ENCODE data around the gene C11orf65. TPM values are rescaled to one million over a fixed set of nuclear protein-coding genes. Genes with fewer than 3 reads are reported as not detected.

C11orf65 gene
- total and polyA plus RNA-seq, 2 donors (not counting 1 experiment from before 2014, with no cell fraction given), result 0.25 to 1.4 TPM

DNA sequence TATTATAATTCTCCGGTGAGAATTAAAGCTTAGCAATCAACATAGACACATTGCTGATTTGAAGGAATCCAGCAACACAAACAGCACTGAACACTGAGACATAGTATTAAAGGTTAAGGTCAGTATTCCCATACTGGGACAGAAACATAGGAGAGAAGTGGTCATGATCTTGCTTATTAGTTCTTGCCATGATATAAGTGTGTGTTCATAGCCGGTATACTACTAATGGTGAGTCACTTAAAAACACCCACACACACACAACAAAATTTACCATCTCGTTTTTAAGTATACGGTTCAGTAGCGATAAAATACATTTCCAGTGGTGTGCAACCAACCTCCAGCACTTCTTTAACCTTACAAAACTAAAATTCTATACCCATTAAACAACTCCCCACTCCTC is 96.3 kb downstream of the C11orf65 start:
- Histone ChIP-seq H3K4me1 (ENCODE audit: control insufficient read depth in 2 of 2, insufficient read depth in 2 of 2, low read length in 2 of 2) (no peaks in the 10 kb centered on the region), H3K9ac (ENCODE audit: low read length) (no peak overlapping the region), H2AFZ (ENCODE audit: insufficient read depth, low read depth, low read length, poor library complexity, severe bottlenecking) (no peak overlapping the region), H3K27me3 (replicated peaks in 1 of 4; ENCODE audit: control extremely low read depth in 1 of 4, control insufficient read depth in 3 of 4, insufficient read depth in 4 of 4, low read length in 3 of 4) (no peaks in the 10 kb centered on the region), H4K20me1 (ENCODE audit: control insufficient read depth, insufficient read depth, low read length, poor library complexity, severe bottlenecking) (no peaks in the 10 kb centered on the region), H3K4me2 (replicated peaks; ENCODE audit: low read depth, low read length, poor library complexity, severe bottlenecking) (no peak overlapping the region), H3K4me3 (ENCODE audit: control extremely low read depth in 1 of 5, extremely low read depth in 1 of 5, insufficient read depth in 1 of 5, low read depth in 2 of 5, low read length in 4 of 5) (no peak overlapping the region), H3K9me3 (ENCODE audit: control extremely low read depth in 1 of 3, control insufficient read depth in 2 of 3, insufficient read depth in 1 of 3, low read length in 2 of 3) (peaks cover 0 to 9% (median 0%) of the 10 kb centered on the region in 3 donors), H3K36me3 (replicated peaks in 1 of 2; ENCODE audit: control extremely low read depth in 1 of 2, control insufficient read depth in 1 of 2, extremely low read depth in 1 of 2, insufficient read depth in 2 of 2, low read length in 1 of 2) (peaks cover 5 to 26% of the 10 kb centered on the region in 2 experiments), H3K27ac (ENCODE audit: low read length in 2 of 2) (no peak overlapping the region), H3K79me2 (ENCODE audit: control insufficient read depth, insufficient read depth, low read length) (no peaks in the 10 kb centered on the region)
- ChIA-PET POLR2A (no interaction called here), CTCF (no interaction called here)
- peaks cover 4% of the 10 kb centered on the region for H3K9me3 Mint-ChIP-seq (ENCODE audit: insufficient read depth)
- DNase-seq (no peak), ATAC-seq (ENCODE audit: low read depth) (no peak)
- H3K27me3 Mint-ChIP-seq, result no peaks in the 10 kb centered on the region
- TF ChIP-seq, protein P1, sequence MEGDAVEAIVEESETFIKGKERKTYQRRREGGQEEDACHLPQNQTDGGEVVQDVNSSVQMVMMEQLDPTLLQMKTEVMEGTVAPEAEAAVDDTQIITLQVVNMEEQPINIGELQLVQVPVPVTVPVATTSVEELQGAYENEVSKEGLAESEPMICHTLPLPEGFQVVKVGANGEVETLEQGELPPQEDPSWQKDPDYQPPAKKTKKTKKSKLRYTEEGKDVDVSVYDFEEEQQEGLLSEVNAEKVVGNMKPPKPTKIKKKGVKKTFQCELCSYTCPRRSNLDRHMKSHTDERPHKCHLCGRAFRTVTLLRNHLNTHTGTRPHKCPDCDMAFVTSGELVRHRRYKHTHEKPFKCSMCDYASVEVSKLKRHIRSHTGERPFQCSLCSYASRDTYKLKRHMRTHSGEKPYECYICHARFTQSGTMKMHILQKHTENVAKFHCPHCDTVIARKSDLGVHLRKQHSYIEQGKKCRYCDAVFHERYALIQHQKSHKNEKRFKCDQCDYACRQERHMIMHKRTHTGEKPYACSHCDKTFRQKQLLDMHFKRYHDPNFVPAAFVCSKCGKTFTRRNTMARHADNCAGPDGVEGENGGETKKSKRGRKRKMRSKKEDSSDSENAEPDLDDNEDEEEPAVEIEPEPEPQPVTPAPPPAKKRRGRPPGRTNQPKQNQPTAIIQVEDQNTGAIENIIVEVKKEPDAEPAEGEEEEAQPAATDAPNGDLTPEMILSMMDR (IDR thresholded peaks at IDR 0.05), result no peak
- no peak for TF ChIP-seq EZH2 (IDR thresholded peaks at IDR 0.05; ENCODE audit: borderline replicate concordance, insufficient read depth, low read depth, low read length, poor library complexity, severe bottlenecking)
- H3K4me3 Mint-ChIP-seq, result no peak overlapping the region
- no peaks in the 10 kb centered on the region for H3K4me1 Mint-ChIP-seq
- intact Hi-C loops (cut with micrococcal nuclease), result no loop called here
- WGBS (ENCODE audit: insufficient coverage), result 95% methylated on average over 3 of the region's 5 CpGs
- H3K27ac Mint-ChIP-seq, result no peak overlapping the region

DNA sequence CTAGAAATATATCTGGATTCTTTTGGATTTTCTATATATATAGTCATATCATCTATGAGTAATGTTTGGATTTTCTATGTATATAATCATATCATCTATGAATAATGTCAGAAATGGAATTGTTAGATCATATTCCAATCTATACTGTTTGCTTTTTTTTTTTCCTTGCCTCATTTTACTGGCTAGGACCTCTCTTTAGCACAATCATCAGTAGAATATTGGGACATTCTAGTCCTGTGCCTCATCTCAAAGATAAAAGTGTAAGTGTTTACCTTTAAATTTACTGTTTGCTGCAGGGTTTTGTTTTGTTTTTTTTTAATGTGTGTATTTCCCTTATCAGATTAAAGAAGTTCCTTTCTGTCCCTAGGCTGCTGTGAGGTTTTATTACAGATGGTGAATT is 97.0 kb downstream of the C11orf65 start:
- POLR2A ChIA-PET, result no interaction called here

More for the DNA sequence above, 97.0 kb downstream of the C11orf65 start:
- Mint-ChIP-seq H3K27ac (peak overlapping the region; percentile 0), H3K4me3 (no peak overlapping the region), H3K27me3 (no peaks in the 10 kb centered on the region), H3K9me3 (ENCODE audit: insufficient read depth) (peaks cover 4% of the 10 kb centered on the region), H3K4me1 (no peaks in the 10 kb centered on the region)
- no peaks in the 10 kb centered on the region for H4K20me1 ChIP-seq (ENCODE audit: control insufficient read depth, insufficient read depth, low read length, poor library complexity, severe bottlenecking)
- ATAC-seq (ENCODE audit: low read depth) (no peak), DNase-seq (no peak)
- CTCF ChIA-PET, result no interaction called here
- H3K36me3 ChIP-seq (replicated peaks in 1 of 2; ENCODE audit: control extremely low read depth in 1 of 2, control insufficient read depth in 1 of 2, extremely low read depth in 1 of 2, insufficient read depth in 2 of 2, low read length in 1 of 2), result peaks cover 5 to 29% of the 10 kb centered on the region in 2 experiments
- H3K4me3 ChIP-seq (ENCODE audit: control extremely low read depth in 1 of 5, extremely low read depth in 1 of 5, insufficient read depth in 1 of 5, low read depth in 2 of 5, low read length in 4 of 5), result no peak overlapping the region
- H3K9ac ChIP-seq (ENCODE audit: low read length), result no peak overlapping the region
- H3K79me2 ChIP-seq (ENCODE audit: control insufficient read depth, insufficient read depth, low read length), result no peaks in the 10 kb centered on the region
- no peaks in the 10 kb centered on the region for H3K27me3 ChIP-seq (replicated peaks in 1 of 4; ENCODE audit: control extremely low read depth in 1 of 4, control insufficient read depth in 3 of 4, insufficient read depth in 4 of 4, low read length in 3 of 4)
- no peak overlapping the region for H3K27ac ChIP-seq (ENCODE audit: low read length in 2 of 2)
- no peak overlapping the region for H2AFZ ChIP-seq (ENCODE audit: insufficient read depth, low read depth, low read length, poor library complexity, severe bottlenecking)
- H3K9me3 ChIP-seq (ENCODE audit: control extremely low read depth in 1 of 3, control insufficient read depth in 2 of 3, insufficient read depth in 1 of 3, low read length in 2 of 3), result peaks cover 0 to 9% (median 0%) of the 10 kb centered on the region in 3 donors
- no peak overlapping the region for H3K4me2 ChIP-seq (replicated peaks; ENCODE audit: low read depth, low read length, poor library complexity, severe bottlenecking)
- no peaks in the 10 kb centered on the region for H3K4me1 ChIP-seq (ENCODE audit: control insufficient read depth in 2 of 2, insufficient read depth in 2 of 2, low read length in 2 of 2)
- intact Hi-C loops (cut with micrococcal nuclease), result no loop called here
- TF ChIP-seq, protein P1 (IDR thresholded peaks at IDR 0.05), result no peak
- TF ChIP-seq EZH2 (IDR thresholded peaks at IDR 0.05; ENCODE audit: borderline replicate concordance, insufficient read depth, low read depth, low read length, poor library complexity, severe bottlenecking), result no peak
